ENCODE data around the gene CPNE9. TPM values are rescaled to one million over a fixed set of nuclear protein-coding genes. Genes with fewer than 3 reads are reported as not detected.

CPNE9 gene
- total RNA-seq, 1 donor from 2014 or later: not detected

DNA sequence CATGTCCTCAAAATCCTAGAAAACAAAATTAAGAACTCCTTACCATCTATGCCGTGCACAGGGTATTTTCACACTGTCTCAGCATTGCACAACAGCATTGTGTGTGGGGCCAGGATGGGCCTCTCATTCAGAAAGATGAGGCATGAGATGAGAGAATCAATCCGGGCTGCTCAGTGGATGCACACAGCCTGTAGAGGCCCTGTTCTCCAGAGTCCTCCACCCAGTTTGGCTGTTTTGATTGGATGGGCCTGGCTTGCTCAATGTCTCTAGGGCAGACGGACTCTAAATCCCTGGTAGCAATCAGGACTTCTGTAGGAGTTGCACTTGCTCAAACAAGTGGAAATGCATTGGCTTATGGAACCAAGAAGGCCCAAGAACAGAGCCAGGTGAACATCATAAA lies 20.2 kb upstream of the CPNE9 start:
- TF ChIP-seq, protein P1, sequence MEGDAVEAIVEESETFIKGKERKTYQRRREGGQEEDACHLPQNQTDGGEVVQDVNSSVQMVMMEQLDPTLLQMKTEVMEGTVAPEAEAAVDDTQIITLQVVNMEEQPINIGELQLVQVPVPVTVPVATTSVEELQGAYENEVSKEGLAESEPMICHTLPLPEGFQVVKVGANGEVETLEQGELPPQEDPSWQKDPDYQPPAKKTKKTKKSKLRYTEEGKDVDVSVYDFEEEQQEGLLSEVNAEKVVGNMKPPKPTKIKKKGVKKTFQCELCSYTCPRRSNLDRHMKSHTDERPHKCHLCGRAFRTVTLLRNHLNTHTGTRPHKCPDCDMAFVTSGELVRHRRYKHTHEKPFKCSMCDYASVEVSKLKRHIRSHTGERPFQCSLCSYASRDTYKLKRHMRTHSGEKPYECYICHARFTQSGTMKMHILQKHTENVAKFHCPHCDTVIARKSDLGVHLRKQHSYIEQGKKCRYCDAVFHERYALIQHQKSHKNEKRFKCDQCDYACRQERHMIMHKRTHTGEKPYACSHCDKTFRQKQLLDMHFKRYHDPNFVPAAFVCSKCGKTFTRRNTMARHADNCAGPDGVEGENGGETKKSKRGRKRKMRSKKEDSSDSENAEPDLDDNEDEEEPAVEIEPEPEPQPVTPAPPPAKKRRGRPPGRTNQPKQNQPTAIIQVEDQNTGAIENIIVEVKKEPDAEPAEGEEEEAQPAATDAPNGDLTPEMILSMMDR (IDR thresholded peaks at IDR 0.05; ENCODE audit: insufficient read depth, low read length, poor library complexity, severe bottlenecking): no peak
- no peaks in the 10 kb centered on the region for H3K27me3 ChIP-seq (ENCODE audit: control insufficient read depth, insufficient read depth, low read length)
- DNase-seq (ENCODE audit: low read depth): no peak
- H3K4me3 ChIP-seq (ENCODE audit: low read depth, low read length): no peak overlapping the region
- H3K36me3 ChIP-seq (ENCODE audit: control insufficient read depth, insufficient read depth, low read length): peaks cover 3% of the 10 kb centered on the region

DNA sequence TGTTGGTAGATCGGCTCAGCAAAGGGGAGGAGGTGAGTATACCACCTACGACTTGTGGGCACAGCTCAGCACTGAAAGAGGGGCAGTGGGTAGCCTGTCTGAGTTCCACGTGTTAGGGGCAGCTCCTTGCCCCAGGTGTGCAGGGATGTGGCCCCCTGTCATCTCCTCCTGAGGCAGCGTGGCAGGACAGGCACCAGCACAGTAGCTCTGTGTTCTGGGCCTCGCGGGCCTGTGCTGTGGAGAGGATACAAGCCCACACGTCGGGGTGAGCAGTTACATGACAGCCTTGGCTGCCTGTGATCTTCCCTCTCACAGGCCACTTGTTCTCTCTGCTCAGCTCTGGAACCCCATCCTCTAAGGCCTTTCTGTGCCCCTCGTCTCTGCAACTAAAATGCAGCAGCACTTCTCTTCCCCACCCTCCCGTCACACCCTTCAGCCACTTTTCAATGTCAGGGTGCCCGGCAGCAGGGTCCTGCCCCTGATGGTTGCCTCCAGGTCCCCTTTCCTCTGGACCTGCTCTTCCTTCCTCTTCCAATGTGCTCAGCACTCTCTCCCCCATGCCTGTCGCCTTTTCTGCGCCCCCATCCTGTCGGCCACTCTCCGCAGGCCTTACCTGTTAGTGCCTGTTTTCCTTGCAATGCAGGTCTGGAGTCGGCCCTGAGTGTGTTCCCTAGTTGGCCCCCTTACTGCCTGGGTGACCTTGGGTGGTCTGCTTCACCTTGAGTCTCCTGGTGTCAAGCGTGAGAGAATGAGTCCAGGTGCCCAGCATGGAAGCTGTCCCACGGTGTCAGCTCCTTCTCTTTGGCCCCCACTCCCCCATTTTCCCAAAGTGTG lies 18.2 kb upstream of the CPNE9 start:
- no peak for DNase-seq (ENCODE audit: low read depth)
- H3K27me3 ChIP-seq (ENCODE audit: control insufficient read depth, insufficient read depth, low read length): no peaks in the 10 kb centered on the region
- no peak overlapping the region for H3K4me3 ChIP-seq (ENCODE audit: low read depth, low read length)
- TF ChIP-seq, protein P1 (IDR thresholded peaks at IDR 0.05; ENCODE audit: insufficient read depth, low read length, poor library complexity, severe bottlenecking): no peak
- peaks cover 2% of the 10 kb centered on the region for H3K36me3 ChIP-seq (ENCODE audit: control insufficient read depth, insufficient read depth, low read length)

DNA sequence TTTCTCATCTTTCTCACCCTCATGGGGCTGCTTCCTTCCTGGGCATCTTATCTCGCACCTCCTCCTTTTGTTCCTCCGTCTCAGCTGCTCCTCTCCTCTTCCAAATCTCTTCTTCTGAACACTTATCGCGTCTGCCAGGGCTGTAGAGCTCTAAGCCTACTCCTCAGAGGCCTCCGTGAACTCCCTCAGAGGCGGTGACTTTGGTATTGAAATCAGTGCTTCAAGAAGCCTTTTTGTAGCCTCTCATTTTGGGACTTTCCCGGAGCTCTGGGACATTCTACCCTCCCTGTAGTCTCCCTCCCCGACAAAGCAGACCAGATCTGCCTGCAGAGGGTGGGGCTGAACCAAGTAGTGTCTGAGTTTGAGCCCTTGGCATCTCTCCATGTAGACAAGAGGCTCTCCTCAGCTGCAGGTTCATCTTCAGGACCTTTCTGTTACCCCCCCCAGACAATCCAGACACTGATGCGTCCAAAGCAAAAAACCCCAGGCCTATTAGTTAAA lies 17.5 kb upstream of the CPNE9 start:
- DNase-seq (ENCODE audit: low read depth): no peak
- Histone ChIP-seq H3K27me3 (ENCODE audit: control insufficient read depth, insufficient read depth, low read length) (no peaks in the 10 kb centered on the region), H3K4me3 (ENCODE audit: low read depth, low read length) (no peak overlapping the region), H3K36me3 (ENCODE audit: control insufficient read depth, insufficient read depth, low read length) (peaks cover 2% of the 10 kb centered on the region)
- TF ChIP-seq, protein P1 (IDR thresholded peaks at IDR 0.05; ENCODE audit: insufficient read depth, low read length, poor library complexity, severe bottlenecking): no peak

DNA sequence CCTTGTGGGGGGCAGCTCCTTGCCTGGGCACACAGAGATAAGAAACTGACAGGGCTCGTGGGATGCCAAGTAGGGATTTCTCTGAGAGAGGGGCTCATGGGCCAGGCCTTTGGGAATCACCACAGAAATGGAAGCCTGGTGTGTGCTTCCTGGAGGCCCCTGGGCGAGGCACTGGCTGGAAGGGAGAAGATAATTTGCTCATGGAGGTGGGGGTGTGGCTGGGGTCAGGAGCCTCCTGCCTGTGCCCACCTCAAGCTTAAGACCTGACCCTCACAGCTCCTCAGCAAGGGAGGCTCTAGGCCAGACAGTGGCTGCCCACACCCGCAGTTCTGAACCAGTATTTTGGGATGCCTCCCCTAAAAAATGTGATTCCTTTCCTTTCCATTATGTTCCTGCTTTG lies 16.9 kb upstream of the CPNE9 start:
- Histone ChIP-seq H3K27me3 (ENCODE audit: control insufficient read depth, insufficient read depth, low read length) (no peaks in the 10 kb centered on the region), H3K4me3 (ENCODE audit: low read depth, low read length) (no peak overlapping the region), H3K36me3 (ENCODE audit: control insufficient read depth, insufficient read depth, low read length) (peaks cover 2% of the 10 kb centered on the region)
- TF ChIP-seq, protein P1 (IDR thresholded peaks at IDR 0.05; ENCODE audit: insufficient read depth, low read length, poor library complexity, severe bottlenecking): no peak
- DNase-seq (ENCODE audit: low read depth): no peak

DNA sequence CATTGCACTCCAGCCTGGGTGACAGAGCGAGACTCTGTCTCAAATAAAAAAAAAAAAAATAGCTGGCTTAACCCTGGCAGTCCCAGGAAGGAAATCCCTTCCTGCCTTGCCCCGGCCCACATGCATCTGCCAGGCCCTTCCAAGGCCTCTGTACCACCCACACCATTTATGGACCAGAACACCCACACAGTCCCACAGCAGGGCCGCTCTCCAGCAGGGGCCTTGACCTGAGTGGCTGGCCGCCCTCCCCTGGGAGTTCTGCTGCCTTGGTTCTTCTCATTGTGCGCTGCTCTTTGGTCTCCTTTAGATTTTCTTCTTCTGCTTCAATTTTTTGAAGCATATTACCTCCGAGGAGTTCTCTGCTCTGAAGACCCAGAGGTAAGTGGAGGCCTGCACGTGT lies 16.1 kb upstream of the CPNE9 start:
- TF ChIP-seq, protein P1 (IDR thresholded peaks at IDR 0.05; ENCODE audit: insufficient read depth, low read length, poor library complexity, severe bottlenecking): no peak
- no peak for DNase-seq (ENCODE audit: low read depth)
- peaks cover 2% of the 10 kb centered on the region for H3K36me3 ChIP-seq (ENCODE audit: control insufficient read depth, insufficient read depth, low read length)
- H3K4me3 ChIP-seq (ENCODE audit: low read depth, low read length): no peak overlapping the region
- H3K27me3 ChIP-seq (ENCODE audit: control insufficient read depth, insufficient read depth, low read length): no peaks in the 10 kb centered on the region

Measured in kidney epithelial cell (primary cell).